T-helper 2 cell treated with Interferon-gamma antibody and Interleukin-4, amounts not matched to agents 5 μg/mL and 100 μg/mL, for 36 hours (primary cell): ENCODE measurements around the gene LAMC1.
"Not testable (repeated sequence)": the region's sequence is repeated elsewhere in the genome, so short reads cannot be mapped to it uniquely, and the experiment has no call there.

Experiments
- DNase-seq: peaks from one replicate; pipeline ENCODE4 v3.0.0; 2021; ENCODE audit warnings: low spot score
- H3K27ac Mint-ChIP-seq: one replicate; pipeline ENCODE4 v1.8.0; 2021; ENCODE audit warnings: mild to moderate bottlenecking, mixed read lengths
- H3K27me3 Mint-ChIP-seq: one replicate; pipeline ENCODE4 v1.8.0; 2021; ENCODE audit warnings: low read depth, mixed read lengths
- H3K36me3 Mint-ChIP-seq: one replicate; pipeline ENCODE4 v1.8.0; 2021; ENCODE audit warnings: low read depth, mixed read lengths
- H3K4me1 Mint-ChIP-seq: one replicate; pipeline ENCODE4 v1.8.0; 2021; ENCODE audit warnings: low read depth, mixed read lengths
- H3K4me3 Mint-ChIP-seq: one replicate; pipeline ENCODE4 v1.8.0; 2022; ENCODE audit warnings: mild to moderate bottlenecking, moderate library complexity, mixed read lengths
- H3K9me3 Mint-ChIP-seq: one replicate; pipeline ENCODE4 v1.8.0; 2021; ENCODE audit warnings: mixed read lengths

LAMC1 gene

GRCh38 chr1:183138301-183138700 lies 115.1 kb downstream of the LAMC1 start:
- H3K4me1 Mint-ChIP-seq: no peaks in the 10 kb centered on the region
- DNase-seq: no peak
- H3K4me3 Mint-ChIP-seq: no peak overlapping the region
- no peak overlapping the region for H3K27ac Mint-ChIP-seq
- no peaks in the 10 kb centered on the region for H3K36me3 Mint-ChIP-seq
- H3K9me3 Mint-ChIP-seq: no peaks in the 10 kb centered on the region
- peaks cover 26% of the 10 kb centered on the region for H3K27me3 Mint-ChIP-seq

GRCh38 chr1:183139281-183139942 lies 116.2 kb downstream of the LAMC1 start:
- Mint-ChIP-seq H3K27me3 (peaks cover 30% of the 10 kb centered on the region), H3K36me3 (no peaks in the 10 kb centered on the region), H3K27ac (no peak overlapping the region), H3K4me3 (no peak overlapping the region), H3K9me3 (no peaks in the 10 kb centered on the region), H3K4me1 (no peaks in the 10 kb centered on the region)
- DNase-seq: no peak

GRCh38 chr1:183140633-183141032 lies 117.4 kb downstream of the LAMC1 start:
- Mint-ChIP-seq H3K9me3 (no peaks in the 10 kb centered on the region), H3K4me3 (no peak overlapping the region), H3K27ac (no peak overlapping the region), H3K36me3 (no peaks in the 10 kb centered on the region), H3K4me1 (no peaks in the 10 kb centered on the region), H3K27me3 (peaks cover 31% of the 10 kb centered on the region)
- DNase-seq: no peak

GRCh38 chr1:183142171-183142570 lies 119.0 kb downstream of the LAMC1 start:
- H3K27ac Mint-ChIP-seq: no peak overlapping the region
- DNase-seq: no peak
- no peaks in the 10 kb centered on the region for H3K36me3 Mint-ChIP-seq
- H3K4me1 Mint-ChIP-seq: no peaks in the 10 kb centered on the region
- peaks cover 31% of the 10 kb centered on the region for H3K27me3 Mint-ChIP-seq
- H3K9me3 Mint-ChIP-seq: no peaks in the 10 kb centered on the region
- H3K4me3 Mint-ChIP-seq: no peak overlapping the region

GRCh38 chr1:183143576-183144315 lies 120.5 kb downstream of the LAMC1 start:
- Mint-ChIP-seq H3K9me3 (no peaks in the 10 kb centered on the region), H3K4me3 (no peak overlapping the region), H3K27ac (no peak overlapping the region), H3K4me1 (no peaks in the 10 kb centered on the region), H3K36me3 (no peaks in the 10 kb centered on the region), H3K27me3 (peaks cover 32% of the 10 kb centered on the region)
- DNase-seq: no peak

- H3K9me3 Mint-ChIP-seq: no peaks in the 10 kb centered on the region
- H3K4me3 Mint-ChIP-seq: no peak overlapping the region
- H3K27ac Mint-ChIP-seq: no peak overlapping the region
- no peaks in the 10 kb centered on the region for H3K36me3 Mint-ChIP-seq
- H3K27me3 Mint-ChIP-seq: peaks cover 25% of the 10 kb centered on the region
- DNase-seq: no peak
- H3K4me1 Mint-ChIP-seq: no peaks in the 10 kb centered on the region
Observed at GRCh38 chr1:183144752-183145151, 121.5 kb downstream of the LAMC1 start.

GRCh38 chr1:183147735-183148134 lies 124.5 kb downstream of the LAMC1 start:
- peaks cover 11% of the 10 kb centered on the region for H3K27me3 Mint-ChIP-seq
- DNase-seq: no peak
- H3K9me3 Mint-ChIP-seq: no peaks in the 10 kb centered on the region
- H3K4me1 Mint-ChIP-seq: no peaks in the 10 kb centered on the region
- no peak overlapping the region for H3K4me3 Mint-ChIP-seq
- no peaks in the 10 kb centered on the region for H3K36me3 Mint-ChIP-seq
- no peak overlapping the region for H3K27ac Mint-ChIP-seq

- no peaks in the 10 kb centered on the region for H3K9me3 Mint-ChIP-seq
- no peak for DNase-seq
- peaks cover 9% of the 10 kb centered on the region for H3K27me3 Mint-ChIP-seq
- H3K27ac Mint-ChIP-seq: no peak overlapping the region
- no peaks in the 10 kb centered on the region for H3K4me1 Mint-ChIP-seq
- no peaks in the 10 kb centered on the region for H3K36me3 Mint-ChIP-seq
- H3K4me3 Mint-ChIP-seq: no peak overlapping the region
Observed at GRCh38 chr1:183148599-183148998, 125.4 kb downstream of the LAMC1 start.

- Mint-ChIP-seq H3K27me3 (peaks cover 8% of the 10 kb centered on the region), H3K27ac (no peak overlapping the region), H3K36me3 (no peaks in the 10 kb centered on the region), H3K4me1 (no peaks in the 10 kb centered on the region), H3K9me3 (no peaks in the 10 kb centered on the region), H3K4me3 (no peak overlapping the region)
- no peak for DNase-seq
Observed at GRCh38 chr1:183149273-183149672, 126.1 kb downstream of the LAMC1 start.

GRCh38 chr1:183150032-183150431 lies 126.8 kb downstream of the LAMC1 start:
- H3K27me3 Mint-ChIP-seq, DNase-seq, H3K4me1 Mint-ChIP-seq, H3K9me3 Mint-ChIP-seq, H3K4me3 Mint-ChIP-seq, H3K27ac Mint-ChIP-seq, H3K36me3 Mint-ChIP-seq: not testable (repeated sequence)

GRCh38 chr1:183150445-183150844 lies 127.2 kb downstream of the LAMC1 start:
- no peak overlapping the region for H3K4me3 Mint-ChIP-seq
- no peak overlapping the region for H3K27ac Mint-ChIP-seq
- H3K4me1 Mint-ChIP-seq: no peaks in the 10 kb centered on the region
- H3K9me3 Mint-ChIP-seq: no peaks in the 10 kb centered on the region
- no peaks in the 10 kb centered on the region for H3K36me3 Mint-ChIP-seq
- DNase-seq: no peak
- peaks cover 6% of the 10 kb centered on the region for H3K27me3 Mint-ChIP-seq

- no peaks in the 10 kb centered on the region for H3K4me1 Mint-ChIP-seq
- no peak overlapping the region for H3K27ac Mint-ChIP-seq
- H3K36me3 Mint-ChIP-seq: no peaks in the 10 kb centered on the region
- H3K4me3 Mint-ChIP-seq: no peak overlapping the region
- H3K27me3 Mint-ChIP-seq: peaks cover 6% of the 10 kb centered on the region
- no peak for DNase-seq
- no peaks in the 10 kb centered on the region for H3K9me3 Mint-ChIP-seq
Observed at GRCh38 chr1:183152180-183152579, 129.0 kb downstream of the LAMC1 start.

- DNase-seq: no peak
- no peaks in the 10 kb centered on the region for H3K9me3 Mint-ChIP-seq
- no peak overlapping the region for H3K4me3 Mint-ChIP-seq
- no peaks in the 10 kb centered on the region for H3K36me3 Mint-ChIP-seq
- no peaks in the 10 kb centered on the region for H3K27me3 Mint-ChIP-seq
- H3K27ac Mint-ChIP-seq: no peak overlapping the region
- H3K4me1 Mint-ChIP-seq: no peaks in the 10 kb centered on the region
Observed at GRCh38 chr1:183155939-183156338, 132.7 kb downstream of the LAMC1 start.

- H3K27me3 Mint-ChIP-seq: no peaks in the 10 kb centered on the region
- no peak overlapping the region for H3K27ac Mint-ChIP-seq
- H3K4me3 Mint-ChIP-seq: no peak overlapping the region
- no peaks in the 10 kb centered on the region for H3K9me3 Mint-ChIP-seq
- no peaks in the 10 kb centered on the region for H3K4me1 Mint-ChIP-seq
- no peaks in the 10 kb centered on the region for H3K36me3 Mint-ChIP-seq
- DNase-seq: no peak
Observed at GRCh38 chr1:183159960-183160359, 136.7 kb downstream of the LAMC1 start.

GRCh38 chr1:183161391-183161790 lies 138.2 kb downstream of the LAMC1 start:
- Mint-ChIP-seq H3K36me3 (no peaks in the 10 kb centered on the region), H3K4me3 (no peak overlapping the region), H3K27ac (no peak overlapping the region), H3K27me3 (no peaks in the 10 kb centered on the region), H3K9me3 (no peaks in the 10 kb centered on the region), H3K4me1 (no peaks in the 10 kb centered on the region)
- no peak for DNase-seq
